ENCODE data around the gene METTL6.
"Not testable (repeated sequence)": the region's sequence is repeated elsewhere in the genome, so short reads cannot be mapped to it uniquely, and the experiment has no call there.

The METTL6 gene

GRCh38 chr3:15368561-15369135 lies 58.7 kb downstream of the METTL6 start:
- no peak for DNase-seq (ENCODE audit: low spot score)

DNA sequence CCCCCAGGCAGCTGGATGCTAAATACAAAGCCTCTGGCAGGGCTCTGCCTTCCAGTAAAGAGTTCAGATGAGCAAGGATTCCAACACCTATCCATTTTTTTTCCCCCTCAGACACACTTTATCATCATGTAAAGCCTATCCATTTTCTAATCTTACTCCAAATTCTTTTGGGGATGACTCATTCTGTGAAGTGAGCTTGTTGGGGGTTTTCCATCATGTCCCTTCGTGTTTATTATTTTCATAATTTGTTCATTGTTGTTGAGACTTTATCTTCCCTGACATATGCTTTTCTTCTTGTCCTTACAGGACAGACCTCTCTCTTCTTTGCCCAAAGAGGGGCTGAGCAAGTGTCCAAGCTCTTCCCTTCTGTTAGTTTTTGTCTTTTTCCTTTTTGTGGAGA lies 60.3 kb downstream of the METTL6 start:
- DNase-seq (ENCODE audit: low spot score): no peak

DNA sequence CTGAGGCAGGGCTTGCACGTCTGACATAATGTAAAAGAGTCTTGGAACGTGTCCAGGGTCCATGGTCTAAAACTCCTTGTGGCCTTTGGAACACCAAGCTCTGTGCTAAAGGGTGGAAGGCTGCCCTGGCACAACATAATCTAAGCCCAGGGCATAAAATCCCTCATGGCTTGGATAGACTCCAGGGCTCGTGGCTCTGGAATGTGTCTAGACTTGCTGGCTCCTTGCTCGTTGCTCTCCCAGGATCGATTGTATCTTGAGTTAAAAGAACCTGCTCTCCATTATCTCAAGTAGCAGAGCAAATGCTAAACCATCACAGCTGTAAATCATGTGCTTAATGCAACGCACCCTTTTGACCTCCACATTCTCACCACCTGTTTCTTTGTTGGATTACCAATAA lies 63.3 kb downstream of the METTL6 start:
- not testable (repeated sequence) for DNase-seq (ENCODE audit: low spot score)

GRCh38 chr3:15361494-15362214 lies 65.7 kb downstream of the METTL6 start:
- DNase-seq (ENCODE audit: low spot score): no peak

- DNase-seq (ENCODE audit: low spot score): no peak
These were observed 66.4 kb downstream of the METTL6 start for GRCh38 chr3:15360788-15361493.

All from globus pallidus (tissue), 1 donor.